PFSK-1 (cell line): Measurements from ENCODE around the gene HMCN2.

Experiments used
- FOXP2 ChIP-seq: optimal IDR thresholded peaks from 2 replicates; pipeline ENCODE3; 2011; ENCODE audit warnings: borderline replicate concordance, control low read depth, inconsistent platforms; ENCODE audit not compliant: insufficient read depth; ENCODE audit errors: extremely low read length, extremely low read depth
- POLR2AphosphoS5 ChIP-seq: IDR thresholded peaks from 2 replicates; pipeline ENCODE4 v1.6.1; 2012; ENCODE audit warnings: low read depth, mild to moderate bottlenecking, control low read depth, low read length, moderate library complexity
- SIN3A ChIP-seq: IDR thresholded peaks from 2 replicates; pipeline ENCODE4 v1.6.1; 2012; ENCODE audit warnings: mild to moderate bottlenecking, low read length, moderate library complexity, borderline replicate concordance; ENCODE audit not compliant: insufficient read depth
- TAF1 ChIP-seq: IDR thresholded peaks from 2 replicates; pipeline ENCODE4 v1.6.1; 2012; ENCODE audit warnings: low read length, control low read depth, borderline replicate concordance; ENCODE audit not compliant: insufficient read depth
- TF ChIP-seq, protein P1 (sequence below), 2 experiments: IDR thresholded peaks; 2 replicates each; pipeline versions ENCODE4 v1.6.1 to v1.8.0; 2011 to 2012; ENCODE audit warnings: low read depth in 2 of 2, low read length in 2 of 2, control low read depth in 1 of 2, inconsistent platforms in 1 of 2, mild to moderate bottlenecking in 1 of 2, moderate library complexity in 1 of 2; ENCODE audit not compliant: insufficient read depth in 1 of 2

Gene HMCN2

DNA sequence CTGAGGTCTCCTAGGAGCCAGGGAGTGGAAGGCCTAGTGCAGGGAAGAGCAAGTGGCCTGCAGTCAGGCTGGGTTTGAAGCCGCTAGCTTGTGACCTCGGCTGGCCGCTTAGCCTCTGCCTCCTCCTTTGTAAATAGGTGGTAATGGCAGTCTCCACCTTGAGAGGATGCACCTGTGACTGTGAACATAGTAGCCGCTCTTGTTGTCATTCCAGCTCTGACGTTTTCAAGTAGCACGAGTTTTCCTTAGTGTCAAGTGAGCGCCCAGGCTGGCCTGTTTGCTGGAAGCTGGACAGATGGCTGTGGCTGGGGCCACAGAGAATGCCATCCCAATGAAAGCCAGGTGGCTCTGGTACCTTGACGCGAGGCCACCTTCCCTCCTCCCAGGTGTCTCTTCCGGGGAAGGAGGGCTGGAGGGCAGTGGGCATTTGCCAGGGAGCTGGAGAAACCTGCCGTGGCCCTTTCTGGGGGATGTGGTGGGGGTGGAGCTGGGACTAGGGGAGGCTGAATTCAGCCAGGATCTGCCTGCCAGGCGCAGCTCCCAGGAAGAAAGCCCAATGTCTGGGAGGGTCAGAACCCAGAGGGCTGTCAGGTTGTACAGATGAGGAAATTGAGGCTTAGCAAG is 181.7 kb downstream of the HMCN2 start:
- no peak for TF ChIP-seq SIN3A
- TF ChIP-seq TAF1, result no peak
- TF ChIP-seq, protein P1, sequence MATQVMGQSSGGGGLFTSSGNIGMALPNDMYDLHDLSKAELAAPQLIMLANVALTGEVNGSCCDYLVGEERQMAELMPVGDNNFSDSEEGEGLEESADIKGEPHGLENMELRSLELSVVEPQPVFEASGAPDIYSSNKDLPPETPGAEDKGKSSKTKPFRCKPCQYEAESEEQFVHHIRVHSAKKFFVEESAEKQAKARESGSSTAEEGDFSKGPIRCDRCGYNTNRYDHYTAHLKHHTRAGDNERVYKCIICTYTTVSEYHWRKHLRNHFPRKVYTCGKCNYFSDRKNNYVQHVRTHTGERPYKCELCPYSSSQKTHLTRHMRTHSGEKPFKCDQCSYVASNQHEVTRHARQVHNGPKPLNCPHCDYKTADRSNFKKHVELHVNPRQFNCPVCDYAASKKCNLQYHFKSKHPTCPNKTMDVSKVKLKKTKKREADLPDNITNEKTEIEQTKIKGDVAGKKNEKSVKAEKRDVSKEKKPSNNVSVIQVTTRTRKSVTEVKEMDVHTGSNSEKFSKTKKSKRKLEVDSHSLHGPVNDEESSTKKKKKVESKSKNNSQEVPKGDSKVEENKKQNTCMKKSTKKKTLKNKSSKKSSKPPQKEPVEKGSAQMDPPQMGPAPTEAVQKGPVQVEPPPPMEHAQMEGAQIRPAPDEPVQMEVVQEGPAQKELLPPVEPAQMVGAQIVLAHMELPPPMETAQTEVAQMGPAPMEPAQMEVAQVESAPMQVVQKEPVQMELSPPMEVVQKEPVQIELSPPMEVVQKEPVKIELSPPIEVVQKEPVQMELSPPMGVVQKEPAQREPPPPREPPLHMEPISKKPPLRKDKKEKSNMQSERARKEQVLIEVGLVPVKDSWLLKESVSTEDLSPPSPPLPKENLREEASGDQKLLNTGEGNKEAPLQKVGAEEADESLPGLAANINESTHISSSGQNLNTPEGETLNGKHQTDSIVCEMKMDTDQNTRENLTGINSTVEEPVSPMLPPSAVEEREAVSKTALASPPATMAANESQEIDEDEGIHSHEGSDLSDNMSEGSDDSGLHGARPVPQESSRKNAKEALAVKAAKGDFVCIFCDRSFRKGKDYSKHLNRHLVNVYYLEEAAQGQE (IDR thresholded peaks at IDR 0.05; ENCODE audit: insufficient read depth in 1 of 2, low read depth in 2 of 2, low read length in 2 of 2), result no peak
- TF ChIP-seq FOXP2, result no peak

DNA sequence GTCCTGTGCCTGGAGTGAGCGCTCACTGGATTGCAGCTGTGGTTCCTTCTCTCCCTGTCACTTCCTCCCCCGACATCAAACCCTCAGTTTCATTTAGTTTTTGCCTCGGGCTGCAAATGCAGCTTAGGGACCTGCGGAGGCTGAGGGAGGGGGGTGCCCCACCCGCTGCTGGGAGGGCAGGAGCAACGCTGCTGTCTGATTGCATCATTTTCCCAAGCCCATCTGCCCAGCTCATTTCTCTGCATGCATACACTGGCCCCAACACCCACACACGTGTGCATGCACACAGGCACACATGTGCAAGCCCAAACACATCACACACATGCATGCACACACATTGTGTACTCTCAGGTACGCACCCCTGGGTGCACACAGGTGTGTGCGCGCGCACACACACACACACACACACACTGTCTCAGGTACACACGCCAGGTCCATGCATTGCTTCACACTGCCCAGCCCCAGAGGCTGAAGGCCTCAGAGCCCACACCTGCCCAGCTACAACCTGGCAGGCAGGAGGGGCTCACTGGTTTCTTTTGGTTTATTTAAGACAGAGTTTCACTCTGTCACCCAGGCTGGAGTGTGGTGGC is 182.6 kb downstream of the HMCN2 start:
- no peak for TF ChIP-seq SIN3A
- no peak for TF ChIP-seq FOXP2
- no peak for TF ChIP-seq TAF1
- TF ChIP-seq POLR2AphosphoS5, result no peak
- TF ChIP-seq, protein P1 (IDR thresholded peaks at IDR 0.05; ENCODE audit: insufficient read depth in 1 of 2, low read depth in 2 of 2, low read length in 2 of 2), result no peak

DNA sequence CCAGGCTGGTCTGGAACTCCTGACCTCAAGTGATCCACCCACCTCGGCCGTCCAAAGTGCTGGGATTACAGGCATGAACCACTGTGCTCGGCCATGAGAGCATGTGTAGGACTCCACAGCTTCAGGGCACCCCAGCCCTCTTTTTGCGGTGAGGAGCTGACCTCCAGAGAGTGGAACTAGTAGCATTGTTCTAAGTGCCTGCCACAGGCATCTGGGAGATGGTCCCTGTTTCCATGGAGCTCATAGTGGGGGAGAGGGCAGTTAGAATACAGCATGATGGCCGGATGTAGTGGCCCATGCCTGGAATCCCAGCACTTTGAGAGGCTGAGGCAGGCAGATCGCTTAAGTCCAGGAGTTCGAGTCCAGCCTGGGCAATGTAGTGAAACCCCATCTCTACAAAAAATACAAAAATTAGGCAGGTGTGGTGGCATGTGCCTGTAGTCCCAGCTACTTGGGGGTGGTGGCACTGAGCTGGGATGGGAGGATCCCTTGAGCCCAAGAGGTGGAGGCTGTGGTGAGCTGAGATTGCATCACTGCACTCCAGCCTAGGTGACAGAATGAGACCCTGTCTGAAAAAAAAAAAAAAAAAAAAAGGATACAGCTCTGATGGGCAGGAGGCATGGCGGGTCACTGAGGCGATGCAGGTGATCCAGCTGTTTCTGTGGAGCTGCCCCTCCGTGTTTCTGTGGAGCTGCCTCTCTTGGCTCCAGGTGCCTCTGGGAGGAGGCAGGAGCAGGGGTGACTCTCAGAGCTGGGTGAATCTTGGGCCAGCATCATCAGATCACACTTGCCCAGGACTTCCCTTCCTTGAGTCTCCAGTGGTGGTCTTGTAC is 183.4 kb downstream of the HMCN2 start:
- no peak for TF ChIP-seq FOXP2
- no peak for TF ChIP-seq POLR2AphosphoS5
- no peak for TF ChIP-seq TAF1
- TF ChIP-seq, protein P1 (IDR thresholded peaks at IDR 0.05; ENCODE audit: insufficient read depth in 1 of 2, low read depth in 2 of 2, low read length in 2 of 2), result no peak
- TF ChIP-seq SIN3A, result no peak

DNA sequence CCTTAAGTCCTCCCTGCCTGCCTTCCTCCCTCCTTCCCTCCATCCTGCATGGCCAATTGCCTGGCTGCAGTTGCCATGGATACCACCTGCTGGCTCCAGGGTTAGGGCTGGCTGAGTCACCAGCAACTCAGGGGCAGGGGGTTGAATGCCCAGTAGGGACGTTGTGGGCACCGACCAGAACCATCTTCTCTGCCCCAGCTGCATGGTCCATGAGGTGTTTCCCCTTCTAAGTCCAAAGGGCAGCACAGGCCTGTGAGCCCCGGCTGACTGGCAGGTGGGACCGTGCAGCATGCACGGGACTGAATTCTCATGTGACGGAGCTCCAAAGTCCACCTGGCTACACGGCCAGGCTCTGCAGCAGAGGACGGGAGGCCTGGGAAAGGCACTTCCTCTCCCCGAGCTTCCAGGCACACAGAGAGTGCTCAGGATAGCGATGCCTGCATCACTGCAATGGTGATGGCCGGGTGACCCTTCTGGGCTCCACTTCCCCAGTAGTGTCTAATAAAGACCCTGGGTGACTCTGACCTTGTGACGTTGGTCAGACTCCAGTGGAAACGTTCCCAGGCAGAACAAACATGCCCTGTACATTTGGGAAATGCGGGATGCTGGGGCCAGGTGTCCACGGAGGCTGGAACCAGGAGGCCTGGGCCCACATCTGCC is 184.9 kb downstream of the HMCN2 start:
- TF ChIP-seq SIN3A (no peak), TAF1 (no peak), FOXP2 (no peak), POLR2AphosphoS5 (no peak)
- TF ChIP-seq, protein P1 (IDR thresholded peaks at IDR 0.05; ENCODE audit: insufficient read depth in 1 of 2, low read depth in 2 of 2, low read length in 2 of 2), result no peak
